Kidney glomerular epithelial cell (primary cell): ENCODE data around the gene RAB11FIP3.
A peak's percentile ranks its signal among the peaks of the same experiment; 100 is the strongest.
"Not testable (repeated sequence)": the region's sequence is repeated elsewhere in the genome, so short reads cannot be mapped to it uniquely, and the experiment has no call there.

Experiments used
- DNase-seq: peaks from one replicate; lab custom pipeline; 2025; lab: John Stamatoyannopoulos, UW

Gene RAB11FIP3, protein sequence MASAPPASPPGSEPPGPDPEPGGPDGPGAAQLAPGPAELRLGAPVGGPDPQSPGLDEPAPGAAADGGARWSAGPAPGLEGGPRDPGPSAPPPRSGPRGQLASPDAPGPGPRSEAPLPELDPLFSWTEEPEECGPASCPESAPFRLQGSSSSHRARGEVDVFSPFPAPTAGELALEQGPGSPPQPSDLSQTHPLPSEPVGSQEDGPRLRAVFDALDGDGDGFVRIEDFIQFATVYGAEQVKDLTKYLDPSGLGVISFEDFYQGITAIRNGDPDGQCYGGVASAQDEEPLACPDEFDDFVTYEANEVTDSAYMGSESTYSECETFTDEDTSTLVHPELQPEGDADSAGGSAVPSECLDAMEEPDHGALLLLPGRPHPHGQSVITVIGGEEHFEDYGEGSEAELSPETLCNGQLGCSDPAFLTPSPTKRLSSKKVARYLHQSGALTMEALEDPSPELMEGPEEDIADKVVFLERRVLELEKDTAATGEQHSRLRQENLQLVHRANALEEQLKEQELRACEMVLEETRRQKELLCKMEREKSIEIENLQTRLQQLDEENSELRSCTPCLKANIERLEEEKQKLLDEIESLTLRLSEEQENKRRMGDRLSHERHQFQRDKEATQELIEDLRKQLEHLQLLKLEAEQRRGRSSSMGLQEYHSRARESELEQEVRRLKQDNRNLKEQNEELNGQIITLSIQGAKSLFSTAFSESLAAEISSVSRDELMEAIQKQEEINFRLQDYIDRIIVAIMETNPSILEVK

DNA sequence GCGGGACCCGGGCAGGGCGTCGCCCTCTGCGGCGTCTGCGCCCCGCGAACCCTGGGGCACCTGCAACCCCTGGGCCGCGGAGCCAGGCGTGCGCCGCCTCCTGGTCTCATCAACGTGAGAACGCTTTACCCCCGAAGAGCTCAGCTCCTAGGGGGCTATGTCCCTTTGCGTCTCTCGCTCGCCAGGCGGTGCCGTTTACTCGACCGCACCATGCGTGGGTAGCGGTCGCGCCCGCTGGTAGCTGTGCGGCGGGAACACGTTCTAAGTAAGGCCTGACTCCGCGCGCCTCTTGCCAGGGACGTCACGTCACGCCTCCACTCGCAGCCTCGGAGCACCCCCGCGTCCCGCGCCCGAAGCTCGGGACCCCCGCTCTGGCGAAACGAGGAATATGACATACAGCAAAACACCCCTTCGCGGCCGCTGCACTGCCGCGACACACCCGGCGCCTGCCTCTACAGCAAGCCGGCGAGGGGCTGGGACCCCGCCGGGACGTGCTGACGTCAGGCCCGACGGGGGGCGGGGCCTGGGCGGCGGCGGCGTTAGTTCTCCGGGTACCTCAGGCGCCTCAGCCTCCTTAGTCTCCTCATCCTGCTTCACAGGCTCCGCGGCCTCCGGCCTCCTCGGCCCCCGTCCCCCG, at the start of gene RAB11FIP3:
TSS of gene RAB11FIP3 (plus strand) at position 568 of the 637 bp plus-strand sequence. CDS start 358 bp downstream, outside the sequence.
- DNase-seq = peak; percentile 48

DNA sequence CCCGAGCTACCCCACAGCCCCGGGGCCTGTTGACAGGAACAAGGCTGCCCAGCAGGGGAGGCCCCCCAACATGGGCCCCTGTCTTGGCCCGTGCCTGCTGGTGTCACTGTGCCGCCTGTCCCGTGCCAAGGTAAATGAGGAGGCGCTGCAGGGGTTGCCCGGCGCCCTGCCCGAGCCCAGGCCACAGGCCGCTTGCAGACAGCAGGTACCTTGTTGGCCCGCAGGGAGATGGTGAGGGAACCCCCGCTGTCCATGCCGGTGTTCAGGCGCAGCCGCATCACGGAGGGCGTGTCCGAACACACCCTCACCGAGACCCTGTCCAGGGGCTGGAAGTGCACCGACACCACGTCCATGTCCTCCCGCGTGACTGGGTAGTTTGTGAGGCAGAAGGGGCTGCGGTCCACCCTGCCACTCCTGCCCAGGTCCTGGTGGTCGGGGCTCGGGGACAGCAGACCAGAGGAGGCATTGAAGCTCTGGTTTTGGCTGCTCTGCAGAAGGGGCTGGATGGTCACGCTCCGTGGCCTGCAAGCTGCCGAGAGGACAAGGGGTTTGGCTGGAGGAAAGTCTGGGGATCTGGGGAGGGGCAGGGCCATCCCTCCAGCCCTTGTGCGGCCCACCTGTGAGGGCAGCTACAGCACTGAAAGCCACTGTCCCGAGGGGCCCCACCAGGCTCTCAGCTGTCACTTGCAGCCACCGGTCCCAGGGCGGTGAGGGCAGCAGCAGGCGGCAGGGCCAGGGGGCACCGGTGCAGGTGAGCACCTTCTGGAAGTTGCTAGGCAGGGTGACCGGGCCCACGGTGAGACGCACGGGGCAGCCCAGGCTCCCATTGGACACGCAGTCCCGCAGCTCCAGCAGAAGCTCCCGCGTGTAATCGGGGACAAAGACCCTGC, 49.3 kb upstream of the RAB11FIP3 start:
- no peak for DNase-seq

DNA sequence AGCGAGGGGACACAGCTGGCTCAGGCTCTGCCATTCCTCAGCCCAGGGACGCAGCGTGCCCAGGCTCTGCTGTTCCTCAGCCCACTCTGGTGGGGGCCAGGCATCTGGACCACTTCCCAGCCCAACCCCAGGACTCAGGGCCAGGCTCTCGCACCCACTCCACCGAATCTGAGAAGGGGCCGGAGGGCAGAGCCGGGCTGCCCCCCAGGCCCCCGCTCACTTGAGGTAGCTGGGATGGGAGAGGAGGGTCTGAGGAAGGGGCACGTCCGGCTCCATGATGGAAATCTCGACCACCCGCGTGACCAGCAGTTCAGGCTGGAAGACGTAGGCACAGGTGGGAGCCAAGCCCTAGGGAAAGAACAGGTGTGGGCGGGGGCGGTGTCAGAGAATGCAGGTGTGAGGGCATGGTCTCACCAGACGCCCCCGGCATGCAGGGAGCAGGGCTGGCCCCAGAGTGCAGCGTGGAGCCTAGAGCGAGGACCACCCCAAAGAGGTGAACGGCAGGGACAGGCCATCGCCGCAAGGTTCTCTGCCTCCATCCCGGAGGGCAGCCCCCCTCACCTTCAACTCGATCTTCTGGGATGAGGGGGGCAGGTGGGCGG, 48.5 kb upstream of the RAB11FIP3 start:
- DNase-seq = no peak

DNA sequence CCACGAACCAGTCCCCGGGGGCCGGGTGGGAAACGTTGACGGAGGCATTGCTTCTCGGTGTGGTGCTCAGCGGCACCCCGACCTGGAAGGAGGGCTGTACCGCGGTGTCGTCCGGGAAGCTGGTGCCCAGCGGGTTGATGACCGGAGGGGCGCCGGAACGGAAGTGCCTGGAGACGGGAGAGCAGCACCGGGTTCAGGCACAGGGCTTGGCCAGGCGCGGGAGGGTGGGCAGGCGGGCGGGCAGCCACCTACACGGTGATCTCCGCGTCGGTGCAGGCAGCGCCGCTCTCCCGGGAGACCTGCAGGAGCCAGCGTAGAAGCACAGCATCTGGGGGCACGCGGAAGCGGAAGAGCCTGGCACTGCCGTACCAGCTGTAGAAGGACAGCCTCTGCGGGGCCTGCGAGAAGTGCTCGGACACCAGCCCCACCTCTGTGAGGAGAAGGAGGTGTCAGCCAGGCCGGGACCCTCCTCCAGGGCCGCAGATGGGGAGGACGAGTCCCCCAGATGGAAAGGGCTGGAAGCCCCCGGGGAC, 48.0 kb upstream of the RAB11FIP3 start:
- DNase-seq = no peak

DNA sequence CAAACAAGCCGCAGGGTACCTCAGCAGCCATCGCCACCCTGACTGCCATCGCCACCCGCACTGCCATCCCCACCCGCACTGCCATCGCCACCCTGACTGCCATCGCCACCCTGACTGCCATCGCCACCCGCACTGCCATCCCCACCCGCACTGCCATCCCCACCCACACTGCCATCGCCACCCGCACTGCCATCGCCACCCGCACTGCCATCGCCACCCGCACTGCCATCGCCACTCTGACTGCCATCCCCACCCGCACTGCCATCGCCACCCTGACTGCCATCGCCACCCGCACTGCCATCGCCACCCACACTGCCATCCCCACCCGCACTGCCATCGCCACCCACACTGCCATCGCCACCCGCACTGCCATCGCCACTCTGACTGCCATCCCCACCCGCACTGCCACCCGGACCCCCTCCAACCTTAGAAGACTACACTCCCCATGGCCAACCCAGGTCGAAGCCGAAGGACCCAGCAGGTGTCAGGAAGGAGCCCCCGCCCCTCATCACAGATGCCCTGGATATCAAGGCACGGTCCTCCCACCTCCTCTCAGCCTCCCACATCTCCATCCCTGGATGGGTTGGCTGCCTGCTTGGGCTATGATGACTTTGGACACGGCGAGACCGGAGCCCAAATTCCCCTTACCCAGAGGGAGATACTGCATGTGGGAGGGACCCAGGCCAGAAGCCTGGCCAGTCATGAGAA, 47.2 kb upstream of the RAB11FIP3 start:
- DNase-seq = not testable (repeated sequence)

DNA sequence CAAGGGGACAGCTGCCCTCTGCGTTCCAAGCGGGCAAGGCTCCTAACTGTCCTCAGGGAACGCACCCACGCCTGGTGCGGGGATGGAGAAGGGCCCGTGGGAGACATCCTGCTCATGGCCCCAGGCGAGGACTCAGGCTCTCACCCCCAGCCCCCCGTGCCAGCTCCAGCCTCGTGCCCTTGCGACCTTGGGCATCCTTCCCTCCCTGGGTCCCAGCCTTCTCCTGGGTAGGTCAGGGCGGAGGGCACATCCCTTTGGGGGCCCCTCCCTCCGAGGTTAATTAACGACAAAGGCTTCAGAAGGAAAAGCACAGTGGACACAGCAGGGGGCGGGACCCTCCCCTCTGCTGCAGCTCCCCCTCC, 46.6 kb upstream of the RAB11FIP3 start:
- no peak for DNase-seq

DNA sequence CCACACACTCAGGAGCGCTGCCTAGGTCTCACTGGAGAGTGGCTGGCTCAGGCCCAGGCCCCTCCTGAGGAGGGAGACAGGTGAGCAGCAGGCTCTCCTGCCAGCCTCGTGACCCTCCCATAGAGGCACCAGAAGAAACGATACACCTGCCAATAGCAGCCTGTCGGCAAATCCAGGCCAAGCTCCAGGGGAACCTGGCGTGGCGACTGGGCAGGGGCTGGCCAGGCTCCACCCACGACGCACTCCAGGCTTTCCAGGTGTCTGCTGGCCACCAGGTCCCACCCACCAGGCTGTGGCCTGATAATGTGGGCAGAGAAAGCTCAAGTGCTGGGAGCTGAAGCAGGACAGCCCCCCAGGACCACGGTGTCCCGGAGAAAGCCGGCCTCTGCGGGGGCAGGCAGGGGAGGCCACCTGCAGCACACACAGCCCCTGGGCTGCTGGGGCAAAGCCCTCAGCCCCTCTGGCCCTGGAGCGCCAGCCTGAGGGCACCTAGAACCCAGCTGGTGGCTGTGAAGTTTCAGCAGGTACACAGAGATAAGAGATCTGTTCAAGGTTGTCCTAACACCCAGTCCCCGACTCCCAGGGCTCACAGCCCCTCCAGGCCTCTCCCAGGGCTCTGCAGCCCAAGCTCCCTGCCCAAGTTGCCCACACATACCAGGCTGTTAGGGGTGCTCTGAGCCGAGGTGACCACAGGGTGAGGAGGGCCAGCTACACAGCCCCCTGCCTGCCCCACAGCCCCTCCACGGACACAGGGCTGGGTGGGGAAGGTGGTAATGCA, 46.1 kb upstream of the RAB11FIP3 start:
- no peak for DNase-seq

DNA sequence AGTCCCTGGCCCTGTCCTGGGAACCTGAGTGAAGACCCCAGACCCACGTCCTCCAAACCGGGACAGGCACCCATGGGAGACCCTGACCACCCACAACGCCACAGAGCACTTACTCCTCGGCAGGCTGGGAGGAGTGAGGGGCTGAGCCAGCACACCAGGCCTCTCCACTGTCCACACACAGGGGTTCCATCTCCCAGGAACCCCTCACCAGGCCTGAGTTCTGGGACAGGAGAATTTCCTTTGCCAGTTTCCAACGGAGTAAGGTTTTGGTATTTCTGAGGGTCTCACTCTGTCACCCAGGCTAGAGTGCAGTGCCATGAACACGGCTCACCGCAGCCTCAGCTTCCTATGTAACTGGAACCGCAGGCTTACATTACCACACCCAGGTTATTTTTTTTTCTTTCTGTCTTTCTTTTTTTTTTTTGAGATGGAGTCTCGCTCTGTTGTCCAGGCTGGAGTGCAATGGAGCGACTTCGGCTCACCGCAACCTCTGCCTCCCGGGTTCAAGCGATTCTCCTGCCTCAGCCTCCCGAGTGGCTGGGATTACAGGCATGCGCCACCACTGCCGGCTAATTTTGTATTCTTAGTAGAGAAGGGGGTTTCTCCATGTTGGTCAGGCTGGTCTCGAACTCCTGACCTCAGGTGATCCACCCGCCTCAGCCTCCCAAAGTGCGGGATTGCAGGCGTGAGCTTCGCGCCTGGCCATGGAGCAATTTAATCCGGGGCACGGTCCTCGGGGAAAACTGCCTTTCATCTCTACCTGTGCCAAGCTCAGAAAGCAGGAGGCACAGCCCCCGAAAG, 45.3 kb upstream of the RAB11FIP3 start:
- DNase-seq = no peak

DNA sequence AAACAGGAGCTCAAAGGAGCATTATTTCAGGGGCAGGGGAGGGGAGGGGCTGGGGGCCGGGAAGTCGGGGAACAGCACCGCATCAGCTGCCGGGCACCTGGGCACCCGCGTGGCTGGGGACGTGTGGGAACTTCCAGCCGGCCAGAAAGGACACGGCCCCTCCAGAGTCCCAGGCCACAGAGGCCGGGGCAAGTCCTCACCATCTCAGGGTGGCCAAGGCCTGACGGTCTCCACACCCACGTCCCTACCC, 44.8 kb upstream of the RAB11FIP3 start:
- no peak for DNase-seq

DNA sequence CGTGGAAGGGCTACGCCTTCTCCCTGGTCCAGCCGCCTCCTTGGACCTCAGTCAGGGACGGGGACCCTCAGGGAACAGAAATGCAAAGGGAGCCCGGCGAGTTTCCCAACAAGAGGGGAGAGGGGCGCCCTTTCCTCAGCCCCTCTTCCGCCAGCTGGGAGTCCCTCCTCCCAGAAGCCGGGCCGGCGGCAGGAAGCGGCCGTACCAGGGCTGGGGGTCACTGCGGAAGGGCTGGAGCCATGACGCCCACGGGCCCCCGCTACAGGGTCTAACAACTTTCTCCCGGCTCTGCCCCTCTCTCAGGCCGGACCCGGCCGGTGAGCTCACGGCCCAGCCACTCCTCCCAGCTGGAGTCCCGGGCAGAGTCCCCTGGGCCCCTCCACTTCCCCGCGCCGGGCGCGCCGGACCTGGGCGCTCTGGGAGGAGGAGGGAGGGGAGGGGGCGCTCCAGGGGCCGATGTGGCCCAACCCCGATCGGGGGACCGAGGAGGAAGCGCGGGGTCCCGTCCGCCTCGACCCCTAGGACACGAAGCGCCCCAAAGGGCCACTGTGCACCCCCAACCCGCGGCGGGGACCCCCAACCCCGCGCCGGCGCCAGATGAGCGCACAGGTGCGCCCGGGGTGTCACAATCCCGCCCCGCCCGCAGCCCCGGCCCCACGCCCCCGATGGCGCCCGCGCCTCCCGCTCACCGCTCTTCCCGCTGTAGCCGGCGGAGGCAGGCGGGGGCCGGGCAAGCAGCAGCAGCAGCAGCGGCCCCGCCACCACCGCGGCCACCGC, 44.2 kb upstream of the RAB11FIP3 start:
- DNase-seq = no peak

DNA sequence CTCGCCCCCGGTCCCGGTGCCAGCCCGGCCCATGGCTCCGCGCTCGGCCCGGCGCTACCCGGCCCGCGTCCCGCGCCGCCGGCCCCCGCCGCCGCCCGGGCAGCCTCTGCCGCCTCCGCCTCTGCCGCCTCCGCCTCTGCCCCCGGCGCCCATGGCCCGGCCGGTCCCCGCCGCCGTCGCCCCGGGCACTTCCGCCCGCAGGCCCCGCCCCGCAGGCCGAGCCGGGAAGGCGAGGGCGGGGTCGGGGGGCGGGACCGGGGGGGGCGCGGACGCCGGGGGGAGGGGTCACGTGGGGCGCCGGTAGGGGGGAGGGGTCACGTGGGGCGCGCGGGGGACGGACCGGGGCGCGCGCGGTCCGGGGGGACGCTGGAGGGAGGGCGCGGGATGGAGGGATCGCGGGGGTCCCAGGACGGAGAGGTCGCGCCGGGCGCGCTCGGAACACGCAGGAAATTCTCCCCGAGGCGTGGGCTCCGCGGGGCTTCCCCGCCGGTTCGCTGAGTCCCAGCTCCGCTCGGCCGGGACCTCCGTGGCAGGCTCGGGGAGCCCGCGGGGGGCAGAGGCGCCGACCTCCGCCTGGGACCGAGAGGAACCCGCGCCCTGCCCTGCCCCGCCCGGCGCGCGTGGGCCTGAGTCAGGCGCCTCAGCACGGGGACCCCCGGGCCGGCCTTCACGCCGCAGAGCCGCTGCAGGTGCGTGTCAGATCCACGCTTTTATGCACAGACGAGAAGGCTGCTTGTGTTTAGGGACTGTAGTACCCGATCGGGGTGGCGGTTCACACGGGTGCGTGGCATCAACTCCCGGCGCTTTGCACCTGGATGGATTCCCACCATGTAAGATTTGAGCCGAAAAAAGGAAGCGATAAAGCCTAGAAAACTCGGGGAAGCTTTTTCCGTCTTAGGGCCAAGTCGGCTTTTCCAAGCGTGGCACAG, 43.4 kb upstream of the RAB11FIP3 start, which contains the start of gene PGAP6:
TSS of gene PGAP6 (minus strand) at position 190 of the 929 bp plus-strand sequence. CDS start at position 33, 157 bp downstream.
- peak; percentile 9 for DNase-seq

DNA sequence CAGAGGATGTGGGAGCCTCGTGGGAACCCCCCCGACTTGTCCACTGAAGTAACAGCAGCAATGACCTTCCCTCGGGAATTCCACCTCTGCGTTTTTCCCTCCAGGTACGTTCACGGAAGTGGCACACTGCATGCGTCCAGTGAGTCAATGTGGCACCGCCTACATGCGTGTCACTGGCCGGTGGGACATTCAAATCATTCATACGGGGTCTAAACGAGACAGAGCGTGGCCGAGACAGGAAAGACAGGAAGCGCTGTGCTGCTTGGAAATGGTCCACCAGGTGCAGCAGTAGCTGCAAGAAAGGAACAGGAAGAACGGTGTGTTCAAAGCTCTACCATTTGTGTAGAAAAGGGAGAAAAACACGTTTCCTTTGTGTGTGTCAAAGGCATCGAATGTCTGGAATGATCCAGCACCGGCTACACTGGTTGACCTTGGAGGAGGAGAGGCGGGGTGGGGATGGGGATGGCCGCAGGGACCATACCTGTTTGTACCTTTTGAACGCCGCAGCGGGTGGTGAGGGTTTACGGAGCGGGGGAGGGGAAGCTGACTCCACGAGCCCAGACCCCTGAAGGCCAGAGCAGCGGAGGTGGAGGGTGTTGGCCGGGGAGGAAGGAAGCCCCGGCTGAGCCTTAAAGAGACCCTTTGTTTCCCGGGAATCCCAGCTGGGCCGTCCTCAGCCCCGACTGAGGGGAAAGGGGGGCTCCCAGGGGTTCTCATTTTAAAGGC, 42.0 kb upstream of the RAB11FIP3 start:
- no peak for DNase-seq

DNA sequence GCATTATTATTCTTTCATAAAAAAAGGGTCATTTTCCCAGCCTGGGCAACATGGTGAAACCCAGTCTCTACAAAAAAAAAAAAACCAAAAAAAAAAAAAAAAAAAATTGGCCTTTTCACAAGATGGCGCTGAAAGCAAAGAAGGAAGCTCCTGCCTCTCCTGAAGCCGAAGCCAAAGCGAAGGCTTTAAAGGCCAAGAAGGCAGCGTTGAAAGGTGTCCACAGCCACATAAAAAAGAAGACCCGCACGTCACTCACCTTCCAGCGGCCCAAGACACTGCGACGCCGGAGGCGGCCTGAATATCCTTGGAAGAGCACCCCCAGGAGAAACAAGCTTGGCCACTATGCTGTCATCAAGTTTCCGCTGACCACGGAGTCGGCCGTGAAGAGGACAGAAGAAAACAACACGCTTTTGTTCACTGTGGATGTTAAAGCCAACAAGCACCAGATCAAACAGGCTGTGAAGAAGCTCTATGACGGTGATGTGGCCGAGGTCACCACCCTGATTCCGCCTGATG, 38.8 kb upstream of the RAB11FIP3 start:
- no peak for DNase-seq

DNA sequence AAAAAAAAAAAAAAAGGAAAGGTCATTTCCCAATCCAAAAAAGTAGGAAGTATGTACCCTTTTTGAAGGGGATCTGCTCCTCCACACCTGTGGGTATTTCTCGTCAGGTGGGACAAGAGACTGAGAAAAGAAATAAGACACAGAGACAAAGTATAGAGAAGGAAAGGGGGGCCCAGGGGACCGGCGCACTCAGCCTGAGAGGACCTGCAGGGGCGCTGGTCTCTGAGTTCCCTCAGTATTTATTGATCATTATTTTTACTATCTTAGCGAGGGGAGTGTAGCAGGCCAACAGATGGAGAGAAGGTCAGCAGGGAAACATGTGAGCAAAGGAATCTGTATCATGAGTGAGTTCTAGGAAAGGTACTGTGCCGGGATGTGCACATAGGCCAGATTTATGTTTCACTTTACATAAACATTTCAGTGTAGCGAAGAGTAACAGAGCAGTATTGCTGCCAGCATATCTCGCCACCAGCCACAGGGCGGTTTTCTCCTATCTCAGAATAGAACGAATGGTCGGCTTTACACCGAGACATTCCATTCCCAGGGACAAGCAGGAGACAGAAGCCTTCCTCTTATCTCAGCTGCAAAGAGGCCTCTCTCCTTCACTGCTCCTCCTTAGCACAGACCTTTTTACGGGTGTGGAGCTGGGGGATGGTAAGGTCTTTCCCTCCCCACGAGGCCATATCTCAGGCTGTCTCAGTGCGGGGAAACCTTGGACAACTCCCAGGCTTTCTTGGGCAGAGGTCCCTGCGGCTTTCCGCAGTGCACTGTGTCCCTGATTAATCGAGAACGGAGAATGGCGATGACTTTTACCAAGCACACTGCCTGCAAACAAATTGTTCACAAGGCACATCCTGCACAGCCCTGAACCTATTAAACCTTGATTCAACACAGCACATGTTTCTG, 37.4 kb upstream of the RAB11FIP3 start:
- DNase-seq = peak; percentile 5

DNA sequence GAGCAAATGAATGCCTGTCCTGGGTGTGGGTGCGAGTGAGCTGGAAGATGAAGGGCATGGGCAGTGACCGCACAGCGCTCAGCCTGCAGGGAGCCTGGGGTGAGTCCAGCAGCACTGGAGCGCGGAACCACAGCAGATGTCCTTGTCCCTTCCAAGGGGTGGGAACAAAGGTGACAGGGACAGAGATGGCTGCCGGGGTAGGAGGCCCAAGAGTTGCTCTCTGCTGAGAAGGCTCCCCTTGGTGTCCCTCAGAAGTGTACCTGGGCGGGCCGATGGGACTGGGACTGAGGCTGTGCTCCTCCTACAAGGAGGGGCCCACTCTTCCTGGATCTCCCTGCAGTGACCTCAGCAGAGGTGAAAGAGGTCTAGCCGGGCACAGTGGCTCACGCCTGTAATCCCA, 36.1 kb upstream of the RAB11FIP3 start:
- DNase-seq = no peak
